Activated T-helper 17 cell treated with anti-CD3 and anti-CD28 coated beads, Interleukin-2, amount 50 U/mL, for 72 hours (primary cell): ENCODE measurements around the gene PTPN14. TPM values are rescaled to one million over a fixed set of nuclear protein-coding genes. Genes with fewer than 3 reads are reported as not detected.
A peak's percentile ranks its signal among the peaks of the same experiment; 100 is the strongest.

Experiments
- ATAC-seq: fragments of 150-1000 bp; cut with Tn5 transposase; replicated peaks from 2 replicates; pipeline ENCODE4 v1.10.0; 2021; ENCODE audit warnings: mild to moderate bottlenecking, moderate library complexity
- H3K27ac Mint-ChIP-seq: one replicate; pipeline ENCODE4 v1.8.0; 2022; ENCODE audit warnings: mixed read lengths
- H3K27me3 Mint-ChIP-seq: one replicate; pipeline ENCODE4 v1.8.0; 2022; ENCODE audit warnings: mixed read lengths
- H3K36me3 Mint-ChIP-seq: one replicate; pipeline ENCODE4 v1.8.0; 2022; ENCODE audit warnings: low read depth, mild to moderate bottlenecking, mixed read lengths
- H3K4me1 Mint-ChIP-seq: one replicate; pipeline ENCODE4 v1.8.0; 2022; ENCODE audit warnings: mixed read lengths
- H3K4me3 Mint-ChIP-seq: one replicate; pipeline ENCODE4 v1.8.0; 2022; ENCODE audit warnings: mild to moderate bottlenecking, mixed read lengths
- H3K9me3 Mint-ChIP-seq: one replicate; pipeline ENCODE4 v1.8.0; 2022; ENCODE audit warnings: mixed read lengths
- total RNA-seq, 2 donors: library from RNA; stranded (reverse); gene quantifications; one replicate each; pipeline ENCODE4 v1.2.3, GENCODE V29; 2022

The PTPN14 gene
- total RNA-seq, 2 donors from 2014 or later: 0.66 to 0.89 TPM

DNA sequence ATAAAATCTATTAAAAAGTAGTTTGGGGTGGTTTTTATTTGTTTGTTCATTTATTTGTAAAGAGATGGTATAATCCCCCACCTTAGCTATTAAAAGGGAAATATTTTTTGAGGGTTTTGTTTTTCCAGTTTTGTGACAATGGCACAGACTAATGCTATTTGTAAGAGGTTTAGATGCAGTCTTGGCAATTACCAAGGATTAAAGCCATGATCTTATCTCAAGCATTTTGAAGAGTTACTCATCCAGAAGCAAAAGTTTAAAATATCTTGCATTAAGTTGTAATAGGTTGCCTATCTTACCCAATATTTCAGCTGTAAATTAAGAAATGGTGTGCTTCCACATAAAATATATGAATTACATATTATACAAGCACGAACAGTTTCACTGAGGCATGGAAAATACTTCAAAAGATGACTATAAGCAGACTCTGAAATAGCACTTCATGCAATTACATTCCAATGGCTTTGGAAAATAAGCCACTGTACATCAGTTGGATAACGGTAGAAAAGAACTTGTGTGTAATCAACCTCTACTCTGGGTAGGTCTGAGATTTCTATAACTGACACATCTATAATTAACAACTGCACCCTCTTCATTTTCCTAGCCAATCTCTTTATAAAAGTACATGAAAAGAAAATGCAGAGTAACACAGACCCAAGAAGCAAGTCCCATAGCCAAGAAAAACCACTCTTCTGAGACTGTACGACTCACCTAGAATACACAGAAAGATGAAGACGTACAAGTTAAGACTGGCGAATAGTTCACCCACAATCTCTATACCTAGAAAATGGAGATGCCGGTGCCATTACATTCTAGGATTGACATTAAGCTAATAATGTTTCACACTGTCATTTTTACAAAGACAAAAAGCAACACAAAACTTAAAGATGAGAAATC, 95.2 kb downstream of the PTPN14 start:
- no peak overlapping the region for H3K27ac Mint-ChIP-seq
- no peaks in the 10 kb centered on the region for H3K36me3 Mint-ChIP-seq
- H3K9me3 Mint-ChIP-seq: no peaks in the 10 kb centered on the region
- H3K27me3 Mint-ChIP-seq: peaks cover 22% of the 10 kb centered on the region
- H3K4me1 Mint-ChIP-seq: no peaks in the 10 kb centered on the region
- no peak overlapping the region for H3K4me3 Mint-ChIP-seq
- no peak for ATAC-seq

DNA sequence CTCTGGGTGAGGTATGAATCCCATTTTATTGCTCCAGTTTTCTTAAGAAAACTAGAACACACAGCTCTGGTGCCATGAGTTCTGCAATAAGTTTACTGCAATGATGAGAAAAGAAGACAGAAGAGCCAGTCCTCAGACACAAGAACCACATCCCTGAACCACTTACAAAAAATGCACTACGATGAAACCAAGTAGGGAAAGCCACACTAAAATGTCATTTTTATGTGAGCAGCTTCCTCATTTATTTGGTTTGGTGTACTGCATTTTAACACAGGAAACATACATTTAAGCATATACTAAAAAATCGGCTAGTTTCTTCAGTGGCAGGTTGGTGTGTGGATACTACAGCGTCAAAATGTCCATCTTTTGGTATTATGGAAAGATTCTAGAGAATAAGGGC, 95.9 kb downstream of the PTPN14 start:
- no peaks in the 10 kb centered on the region for H3K4me1 Mint-ChIP-seq
- H3K27ac Mint-ChIP-seq: no peak overlapping the region
- peaks cover 21% of the 10 kb centered on the region for H3K27me3 Mint-ChIP-seq
- no peaks in the 10 kb centered on the region for H3K9me3 Mint-ChIP-seq
- no peak overlapping the region for H3K4me3 Mint-ChIP-seq
- ATAC-seq: no peak
- no peaks in the 10 kb centered on the region for H3K36me3 Mint-ChIP-seq

DNA sequence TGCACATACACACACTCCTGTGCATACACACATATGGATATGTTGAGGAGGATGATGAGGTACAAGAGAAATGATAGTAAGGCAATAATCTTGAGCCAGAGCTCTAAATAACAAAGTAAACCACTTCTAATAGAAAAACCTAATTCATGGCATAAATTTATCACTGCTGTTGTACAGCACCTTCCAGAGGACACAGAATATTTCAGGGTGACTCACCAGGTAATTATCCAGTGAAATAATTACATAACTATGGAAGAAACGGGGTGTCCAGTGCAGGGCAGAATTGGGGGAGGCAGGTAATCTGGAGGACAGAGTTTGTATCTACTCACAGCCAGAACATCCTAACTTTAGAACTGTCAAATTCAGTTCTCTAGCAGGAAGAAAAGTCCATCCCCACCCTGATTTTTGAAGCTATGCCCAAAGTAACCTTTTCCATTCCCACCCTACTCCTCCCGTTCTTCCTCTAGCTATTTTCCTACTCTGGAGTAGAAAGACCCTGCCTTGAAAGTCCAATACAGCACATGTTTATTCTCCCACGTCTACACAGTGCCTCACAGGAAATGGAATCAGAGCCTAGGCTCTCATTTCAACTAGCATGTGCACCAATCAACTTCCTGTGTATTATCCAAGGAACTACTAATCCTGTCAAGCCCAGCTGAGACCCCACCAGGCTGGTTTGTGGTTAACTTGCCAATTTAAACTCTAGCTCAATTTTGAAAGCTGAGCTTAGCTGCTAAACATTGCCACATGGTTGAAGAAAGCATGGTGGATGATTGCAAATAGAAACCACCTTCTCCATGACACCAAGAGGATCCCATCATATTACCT, 96.6 kb downstream of the PTPN14 start:
- Mint-ChIP-seq H3K9me3 (no peaks in the 10 kb centered on the region), H3K27ac (no peak overlapping the region), H3K4me3 (no peak overlapping the region), H3K36me3 (no peaks in the 10 kb centered on the region), H3K4me1 (no peaks in the 10 kb centered on the region), H3K27me3 (peaks cover 18% of the 10 kb centered on the region)
- ATAC-seq: no peak

DNA sequence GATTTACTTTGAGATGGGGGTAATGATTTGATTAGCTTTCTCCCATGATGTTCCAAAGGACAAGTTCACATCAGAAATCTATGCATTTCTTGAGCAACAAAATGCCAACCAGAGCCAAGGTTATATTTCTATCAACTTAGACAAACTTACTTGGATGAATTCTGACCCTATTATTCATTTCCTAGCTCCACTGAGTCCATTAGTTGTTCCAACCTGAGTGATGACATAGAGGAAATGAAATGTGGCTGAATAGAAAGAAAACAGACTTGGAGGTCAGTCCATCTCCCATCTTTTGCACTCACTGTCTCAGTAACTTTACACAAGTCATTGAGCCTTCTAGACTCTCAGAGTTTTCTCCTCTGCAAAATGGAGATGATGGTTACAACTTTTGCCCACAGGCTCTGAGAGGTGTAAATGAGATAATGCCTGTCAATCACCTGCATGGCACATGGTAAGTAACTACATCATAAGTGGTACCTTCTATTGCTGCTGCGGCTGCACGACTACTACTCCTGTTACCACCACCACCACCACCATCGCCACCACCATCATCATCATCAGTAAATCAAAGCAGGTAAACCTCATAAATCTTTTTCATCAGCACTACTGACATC, 98.2 kb downstream of the PTPN14 start:
- Mint-ChIP-seq H3K9me3 (no peaks in the 10 kb centered on the region), H3K4me1 (no peaks in the 10 kb centered on the region)

DNA sequence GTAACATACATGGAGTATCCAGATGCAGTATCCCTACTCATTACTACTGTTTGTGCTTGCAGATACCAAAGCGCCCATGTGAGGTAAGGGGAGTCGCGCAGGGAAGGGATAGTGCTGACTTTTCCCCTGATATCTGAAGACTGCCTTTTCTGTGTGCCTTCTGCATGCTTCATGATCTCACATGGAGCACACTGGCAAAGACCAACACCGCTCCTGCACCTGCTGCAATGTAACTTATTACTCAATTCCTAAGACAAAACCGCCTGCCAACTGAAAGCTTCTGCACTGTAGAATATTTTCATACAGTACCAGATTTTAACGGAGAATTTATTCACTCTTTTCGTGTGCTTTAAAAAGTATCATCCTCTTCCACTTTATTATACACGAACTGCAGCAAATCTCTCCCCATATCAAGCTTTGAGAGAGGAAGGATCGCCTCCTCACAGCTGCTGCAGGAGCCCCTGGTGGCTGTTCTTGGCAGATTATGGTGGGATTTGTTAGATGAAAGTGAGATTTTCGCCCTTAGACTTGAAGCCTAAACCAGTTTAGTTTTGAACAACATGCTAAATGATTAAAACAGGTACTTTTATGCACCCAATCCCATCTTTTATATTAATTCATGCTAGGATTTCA, 99.1 kb downstream of the PTPN14 start:
- ATAC-seq: no peak
- H3K4me1 Mint-ChIP-seq: no peaks in the 10 kb centered on the region
- H3K9me3 Mint-ChIP-seq: no peaks in the 10 kb centered on the region
- peaks cover 21% of the 10 kb centered on the region for H3K27me3 Mint-ChIP-seq
- H3K4me3 Mint-ChIP-seq: no peak overlapping the region
- H3K27ac Mint-ChIP-seq: no peak overlapping the region
- H3K36me3 Mint-ChIP-seq: no peaks in the 10 kb centered on the region

More for the DNA sequence above, 98.2 kb downstream of the PTPN14 start:
- Mint-ChIP-seq H3K4me3 (no peak overlapping the region), H3K27ac (no peak overlapping the region), H3K27me3 (peaks cover 21% of the 10 kb centered on the region), H3K36me3 (no peaks in the 10 kb centered on the region)
- no peak for ATAC-seq

DNA sequence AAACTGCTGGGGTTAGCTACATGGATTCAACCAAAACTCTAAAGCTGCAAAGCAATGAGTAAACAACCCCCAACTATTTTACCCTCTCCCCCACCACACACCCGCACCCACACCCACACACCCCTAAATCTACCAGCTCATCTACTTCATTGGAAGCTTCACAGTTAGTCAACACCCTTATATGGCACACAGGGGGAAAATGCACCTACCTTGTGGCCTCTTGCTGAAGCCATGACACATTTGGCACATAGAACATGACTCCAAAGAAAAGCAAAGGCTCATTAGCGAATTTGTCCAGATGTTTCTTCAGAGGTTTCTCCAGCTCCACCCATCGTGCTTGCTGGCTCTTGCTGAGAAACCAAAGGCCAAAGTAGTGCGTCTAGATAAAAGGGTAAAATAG, 99.8 kb downstream of the PTPN14 start:
- H3K9me3 Mint-ChIP-seq: no peaks in the 10 kb centered on the region
- no peaks in the 10 kb centered on the region for H3K36me3 Mint-ChIP-seq
- H3K4me1 Mint-ChIP-seq: no peaks in the 10 kb centered on the region
- ATAC-seq: peak; percentile 89
- H3K4me3 Mint-ChIP-seq: no peak overlapping the region
- H3K27me3 Mint-ChIP-seq: peaks cover 21% of the 10 kb centered on the region
- H3K27ac Mint-ChIP-seq: no peak overlapping the region

DNA sequence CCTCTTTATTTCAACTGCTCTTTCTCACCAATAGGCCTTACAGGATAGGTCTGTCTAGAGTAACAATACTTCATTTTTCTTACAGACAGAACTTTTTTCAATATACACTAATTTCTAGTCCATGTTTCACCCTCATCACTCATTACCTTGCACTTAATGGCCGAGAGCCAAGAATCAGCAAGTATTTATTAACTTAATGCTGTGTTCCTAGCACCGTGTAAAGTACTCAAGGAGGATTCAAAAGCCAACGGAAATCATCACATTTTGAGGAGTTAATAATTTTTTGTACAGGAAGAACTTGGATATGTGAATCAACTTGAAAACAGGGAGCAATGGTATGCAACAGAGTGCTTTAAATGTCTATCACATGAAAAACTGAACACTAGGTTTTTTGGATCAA, 102.0 kb downstream of the PTPN14 start:
- Mint-ChIP-seq H3K4me3 (no peak overlapping the region), H3K27me3 (peaks cover 21% of the 10 kb centered on the region), H3K36me3 (no peaks in the 10 kb centered on the region), H3K9me3 (no peaks in the 10 kb centered on the region), H3K27ac (no peak overlapping the region), H3K4me1 (no peaks in the 10 kb centered on the region)
- ATAC-seq: no peak

DNA sequence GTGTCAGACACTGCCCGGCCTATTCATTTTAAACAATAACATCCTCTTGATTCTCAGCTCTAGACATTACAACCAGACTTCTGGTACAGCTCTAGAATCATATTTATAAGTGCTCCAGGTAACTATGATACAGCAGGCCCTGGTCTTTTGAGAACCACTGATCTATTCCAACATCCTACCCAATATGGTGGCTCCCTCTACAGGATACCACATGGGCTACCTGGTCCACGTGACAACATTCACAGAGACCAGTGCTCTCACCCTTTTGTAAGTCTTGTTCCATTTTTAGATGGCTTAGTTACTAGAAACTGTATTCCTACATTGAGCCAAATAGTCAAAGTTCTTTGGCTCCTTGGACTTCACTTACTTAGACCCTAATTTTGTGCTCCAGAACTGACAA, 102.9 kb downstream of the PTPN14 start:
- ATAC-seq: no peak
- Mint-ChIP-seq H3K27ac (no peak overlapping the region), H3K36me3 (no peaks in the 10 kb centered on the region)

DNA sequence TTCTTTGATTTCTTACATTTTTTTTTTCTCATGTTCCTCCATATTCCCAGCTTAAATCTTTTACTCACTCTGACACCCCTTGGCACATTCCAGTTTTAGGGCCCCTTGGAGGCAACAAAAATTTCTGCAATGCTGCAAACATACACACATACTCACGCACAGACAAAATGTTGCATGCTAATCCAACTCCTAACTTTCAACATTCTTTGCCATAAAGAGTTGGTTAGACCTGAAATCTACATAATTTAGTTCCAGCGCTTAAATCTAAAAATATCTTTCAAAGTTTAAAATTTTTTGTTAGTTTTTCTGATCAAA, 103.9 kb downstream of the PTPN14 start:
- no peak for ATAC-seq
- Mint-ChIP-seq H3K4me3 (no peak overlapping the region), H3K9me3 (no peaks in the 10 kb centered on the region), H3K27me3 (peaks cover 11% of the 10 kb centered on the region), H3K36me3 (no peaks in the 10 kb centered on the region), H3K27ac (no peak overlapping the region), H3K4me1 (no peaks in the 10 kb centered on the region)

More for the DNA sequence above, 102.9 kb downstream of the PTPN14 start:
- Mint-ChIP-seq H3K4me1 (no peaks in the 10 kb centered on the region), H3K4me3 (no peak overlapping the region), H3K27me3 (peaks cover 20% of the 10 kb centered on the region), H3K9me3 (no peaks in the 10 kb centered on the region)

DNA sequence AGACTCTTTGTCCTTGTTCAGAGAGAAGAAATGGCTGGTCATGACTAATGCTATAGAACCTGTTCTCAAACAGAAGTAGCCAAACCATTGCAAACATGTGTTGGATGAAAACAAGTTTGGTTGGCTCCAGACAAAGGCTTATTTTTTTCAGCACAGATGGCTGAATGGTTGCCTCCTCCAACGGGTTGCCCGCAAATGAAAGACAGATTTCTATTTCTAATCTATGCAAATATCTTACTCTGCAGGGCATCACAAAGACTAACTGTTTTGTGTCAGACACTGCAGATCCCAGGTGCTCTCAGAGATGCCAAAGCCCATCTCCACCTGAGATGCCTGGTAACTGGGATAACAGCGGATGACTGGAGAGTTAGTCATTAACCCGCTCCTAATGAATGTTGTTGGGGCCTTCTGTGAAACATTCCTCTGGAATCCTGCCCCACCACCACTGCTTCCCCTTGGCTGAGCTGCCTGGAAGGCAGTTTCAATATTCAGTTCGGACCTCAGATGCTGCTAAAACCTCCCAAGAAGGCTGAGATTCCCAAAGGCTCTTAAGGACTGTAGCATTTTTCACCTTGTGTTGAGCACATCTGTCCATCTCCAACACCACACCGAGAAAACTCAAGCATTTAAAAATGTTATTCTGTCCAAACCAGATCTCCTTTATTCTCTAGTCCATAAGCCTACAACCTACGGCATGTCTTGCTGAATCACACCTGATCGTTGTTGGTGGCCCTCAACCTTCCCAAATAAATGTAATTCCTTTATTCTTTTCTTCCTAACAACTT, 104.4 kb downstream of the PTPN14 start:
- Mint-ChIP-seq H3K36me3 (no peaks in the 10 kb centered on the region), H3K27ac (no peak overlapping the region), H3K4me3 (no peak overlapping the region), H3K27me3 (peaks cover 6% of the 10 kb centered on the region), H3K9me3 (no peaks in the 10 kb centered on the region), H3K4me1 (no peaks in the 10 kb centered on the region)
- no peak for ATAC-seq

DNA sequence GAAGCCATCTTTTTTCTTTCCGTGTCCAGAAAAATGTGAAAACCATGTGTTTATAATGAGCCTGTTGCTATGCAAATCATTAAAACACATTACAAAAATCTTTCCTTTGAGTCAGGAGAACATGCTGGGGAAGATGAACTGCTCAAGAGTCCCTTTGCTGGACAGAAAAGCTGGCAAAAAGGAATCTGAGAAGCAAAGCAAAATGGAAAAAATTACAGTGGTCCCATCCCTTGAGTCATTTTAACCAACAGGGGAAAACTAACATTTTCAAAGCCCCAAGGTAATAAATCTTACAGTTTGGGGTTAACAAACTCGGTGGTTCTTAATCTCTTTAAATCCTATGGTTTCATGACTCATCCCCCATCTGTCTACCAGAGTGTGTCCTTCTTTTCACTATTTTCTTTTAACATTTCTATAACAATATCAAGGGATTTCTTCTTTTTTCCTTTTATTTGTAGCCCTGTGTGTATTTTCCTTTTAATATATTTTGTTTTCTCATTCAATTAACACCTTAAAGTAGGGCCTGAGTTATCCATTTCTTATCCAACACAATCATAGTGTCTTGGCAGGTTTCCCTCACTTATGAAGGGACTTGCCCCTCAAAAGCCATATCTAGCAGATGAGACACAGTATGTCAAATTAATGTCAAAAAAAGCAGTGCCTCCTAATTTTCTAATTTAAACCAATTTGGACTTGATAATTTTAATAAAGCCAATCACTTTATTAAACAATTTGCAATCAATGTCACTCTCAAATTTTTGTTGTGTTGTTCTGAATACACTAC, 105.4 kb downstream of the PTPN14 start:
- H3K36me3 Mint-ChIP-seq: no peaks in the 10 kb centered on the region
- peaks cover 3% of the 10 kb centered on the region for H3K27me3 Mint-ChIP-seq
- H3K27ac Mint-ChIP-seq: peak overlapping the region; percentile 68
- no peaks in the 10 kb centered on the region for H3K9me3 Mint-ChIP-seq
- no peaks in the 10 kb centered on the region for H3K4me1 Mint-ChIP-seq
- no peak overlapping the region for H3K4me3 Mint-ChIP-seq
- peak; percentile 68 for ATAC-seq

DNA sequence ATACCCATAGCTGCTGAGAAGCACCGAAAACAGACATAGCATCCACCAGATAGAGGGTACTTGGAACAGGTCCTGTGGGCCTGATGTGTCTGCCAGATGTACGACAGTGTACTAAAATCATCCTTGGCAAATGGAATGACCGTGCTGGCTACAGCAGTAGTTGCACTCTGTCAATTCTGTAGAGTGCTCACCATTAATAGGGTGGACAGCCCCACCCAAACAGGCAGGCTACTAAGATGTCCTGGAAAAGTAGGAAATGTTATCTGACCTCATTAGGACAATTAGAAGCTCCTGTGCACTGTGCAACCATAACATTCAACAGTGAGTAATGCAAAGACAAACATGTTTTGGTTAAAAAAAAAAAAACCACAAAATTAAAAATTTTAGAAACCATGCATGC, 106.2 kb downstream of the PTPN14 start:
- Mint-ChIP-seq H3K27me3 (peaks cover 3% of the 10 kb centered on the region), H3K36me3 (no peaks in the 10 kb centered on the region), H3K27ac (peak overlapping the region; percentile 68), H3K9me3 (no peaks in the 10 kb centered on the region), H3K4me3 (no peak overlapping the region), H3K4me1 (no peaks in the 10 kb centered on the region)
- no peak for ATAC-seq

DNA sequence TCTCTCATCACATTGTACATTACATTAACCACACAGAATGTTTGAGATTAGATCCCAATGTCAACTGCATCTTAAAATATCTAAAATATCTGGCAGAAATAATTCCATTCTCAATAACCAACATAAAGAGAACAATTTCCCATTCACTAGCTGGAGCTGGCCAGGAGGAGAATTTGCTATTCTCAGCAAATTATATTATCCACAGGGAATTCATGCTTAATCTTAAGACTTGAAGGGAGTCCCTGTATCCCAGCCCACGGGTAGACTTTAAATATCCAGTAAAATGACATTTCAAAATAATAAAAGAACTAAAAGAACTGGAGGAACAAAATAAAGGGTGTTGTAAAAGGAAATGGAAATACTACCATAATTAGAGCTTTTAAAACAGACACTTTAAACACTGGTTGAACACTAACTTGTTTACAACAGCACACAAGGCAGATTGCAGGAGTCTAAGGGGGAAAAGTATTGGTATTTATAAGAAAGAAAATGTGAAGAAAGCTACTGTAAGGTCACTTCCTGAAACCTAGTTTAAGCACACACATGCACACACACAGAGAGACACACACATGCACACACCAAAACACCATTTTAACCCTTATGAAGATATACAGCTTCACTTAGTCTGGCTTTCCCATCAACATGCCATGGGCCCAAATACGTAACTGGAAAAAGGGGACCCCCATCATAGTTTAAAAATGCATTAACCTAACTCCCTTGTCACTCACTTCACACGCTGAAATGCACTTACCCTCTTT, 107.0 kb downstream of the PTPN14 start:
- H3K36me3 Mint-ChIP-seq: no peaks in the 10 kb centered on the region
- H3K27me3 Mint-ChIP-seq: peaks cover 2% of the 10 kb centered on the region
- H3K9me3 Mint-ChIP-seq: no peaks in the 10 kb centered on the region
- H3K4me3 Mint-ChIP-seq: no peak overlapping the region
- H3K4me1 Mint-ChIP-seq: peaks cover 6% of the 10 kb centered on the region
- no peak for ATAC-seq
- no peak overlapping the region for H3K27ac Mint-ChIP-seq
